Ovary (tissue), 9 donors: ENCODE measurements around the gene IFT81. TPM values are rescaled to one million over a fixed set of nuclear protein-coding genes. Genes with fewer than 3 reads are reported as not detected.

Experiments used
- DNase-seq, 5 donors: peaks; one replicate each; pipeline ENCODE4 v3.0.0-alpha.2; 2019 to 2020
- H3K27ac ChIP-seq, 2 donors: fragments of 200-600 bp; one replicate each; pipeline versions ENCODE4 v1.5.1 to v1.8.0; 2019 to 2022
- H3K27me3 ChIP-seq: fragments of 200-600 bp; one replicate; pipeline ENCODE4 v1.8.0; 2022
- H3K36me3 ChIP-seq: fragments of 200-600 bp; sonication (generic); one replicate; pipeline ENCODE4 v1.5.1; 2019
- H3K4me1 ChIP-seq: one replicate; pipeline ENCODE4 v1.8.1; 2013; ENCODE audit warnings: mild to moderate bottlenecking, moderate library complexity; ENCODE audit not compliant: insufficient read depth
- H3K4me3 ChIP-seq: fragments of 200-600 bp; sonication (generic); one replicate; pipeline ENCODE4 v1.5.1; 2017
- H3K9me3 ChIP-seq, 2 donors: fragments of 200-600 bp in 1 of 2; sonication (generic) in 1 of 2; one replicate each; pipeline versions ENCODE4 v1.5.1 to v1.8.1; 2013 to 2019; ENCODE audit warnings: mild to moderate bottlenecking in 1 of 2, moderate library complexity in 1 of 2
- EP300 ChIP-seq: sonication (generic); formaldehyde crosslinking; IDR thresholded peaks from one replicate; pipeline ENCODE4 v1.6.1; 2017; ENCODE audit warnings: antibody characterized with exemption
- POLR2A ChIP-seq: fragments of 450-650 bp; IDR thresholded peaks from one replicate; pipeline ENCODE4 v1.6.1; 2017; ENCODE audit warnings: antibody characterized with exemption, mild to moderate bottlenecking, moderate library complexity
- WGBS, 3 donors: extraction: QIAGEN DNeasy Blood & Tissue Kit in 1 of 3; methylation state at CpG; one replicate each; pipeline versions ENCODE4 v1.1.5 to v1.1.7; 2013 to 2017; 5-methylcytosine and 5-hydroxymethylcytosine counted together
- intact Hi-C, 4 donors: fragments of 100-400 bp; cut with DNase I; formaldehyde crosslinking; loops; one replicate each; pipeline versions ENCODE4 v1.11.0 to v1.15.1; 2022 to 2023
- polyA plus RNA-seq, 2 donors: library from polyadenylated mRNA; stranded (reverse); fragments of 200-250 nt in 1 of 2; fragments of 350-450 nt in 1 of 2; fragmentation: Illumina TruSeq in 1 of 2; extraction: RNeasy Lipid Tissue Mini Kit (QIAGEN cat#74804) in 1 of 2; gene quantifications; one replicate each; pipeline ENCODE4 v1.2.3, GENCODE V29; 2013 to 2014
- total RNA-seq, 7 donors: library from RNA; depleted of rRNA in 2 of 7; stranded (reverse); fragments of >200 nt in 2 of 7; fragmentation: NEBNext Ultra II Directional in 3 of 7; extraction: Animal tissue kit (Norgen Biotek cat#: 25700) in 3 of 7; gene quantifications; one replicate each; pipeline versions ENCODE4 v1.1.0 to v1.2.4, GENCODE V29; 2016 to 2023
- TF ChIP-seq, protein P1 (sequence below), 3 donors: fragments of 450-650 bp in 2 of 3; fragments of 200-600 bp in 1 of 3; IDR thresholded peaks; one replicate each; pipeline versions ENCODE4 v1.5.1 to v1.8.0; 2016 to 2022; ENCODE audit warnings: antibody characterized with exemption in 3 of 3, mild to moderate bottlenecking in 1 of 3
- donor health status: DM: no; HTN: no; CAD: no; lungs with moderate emphysema.
- donor health status: DM: no; HTN: no; CAD: no.
- donor health status: Bipolar disorder and iron deficiency.
- donor health status: DM: yes; HTN: yes; CAD: no.
- donor health status: DM: no; HTN: no; CAD: no.
- donor health status: DM: yes; HTN: yes; CAD: no.

Gene IFT81
- total and polyA plus RNA-seq, 9 donors, result 10.4 to 22.3 (median 17.2) TPM

DNA sequence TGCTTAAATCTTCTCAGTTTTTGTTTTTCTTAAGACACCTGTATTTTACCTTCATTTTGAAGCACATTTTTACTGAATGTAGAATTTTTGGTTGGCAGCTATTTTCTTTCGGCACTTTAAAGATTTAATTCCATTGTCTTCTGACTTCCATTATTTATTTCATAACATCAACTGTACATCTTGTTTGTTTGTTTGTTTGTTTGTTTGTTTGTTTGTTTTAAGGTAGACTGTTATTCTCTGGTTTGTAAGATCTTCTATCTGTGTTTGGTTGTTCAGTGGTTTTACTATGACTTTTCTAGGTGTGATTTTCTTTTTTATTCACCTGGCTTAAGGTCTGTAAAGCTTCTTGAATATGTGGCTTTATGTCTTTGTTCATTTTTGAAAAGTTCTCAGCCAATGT is 61.9 kb downstream of the IFT81 start:
- intact Hi-C loops, result no loop called here
- WGBS, 3 donors, result 92 to 97% (median 94%) methylated on average over 1 of the region's 1 CpG
- H3K9me3 ChIP-seq, result no peaks in the 10 kb centered on the region

DNA sequence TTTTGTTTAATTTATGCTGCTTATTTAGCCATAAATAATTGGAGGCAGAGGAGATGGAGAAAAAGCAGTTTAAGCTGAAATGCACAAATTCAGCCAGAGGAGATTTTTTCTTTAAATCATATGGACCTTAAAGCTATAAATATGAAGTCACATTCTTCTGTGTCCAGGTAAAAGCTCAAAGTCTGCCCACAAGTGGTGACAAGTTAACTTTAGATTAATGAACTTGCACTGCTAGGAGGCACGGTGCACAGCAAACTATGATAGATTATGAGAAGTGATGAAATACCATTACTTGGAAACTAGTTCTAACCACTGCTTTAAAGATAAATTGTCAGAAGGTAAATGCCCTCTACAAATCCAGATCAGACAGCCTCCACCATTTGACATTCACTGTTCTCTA is 69.0 kb downstream of the IFT81 start:
- Histone ChIP-seq H3K27me3 (no peaks in the 10 kb centered on the region), H3K27ac (no peak overlapping the region), H3K9me3 (no peaks in the 10 kb centered on the region), H3K4me3 (no peak overlapping the region), H3K4me1 (no peaks in the 10 kb centered on the region), H3K36me3 (no peaks in the 10 kb centered on the region)
- intact Hi-C loops, result no loop called here
- TF ChIP-seq EP300 (no peak), POLR2A (no peak)
- TF ChIP-seq, protein P1, sequence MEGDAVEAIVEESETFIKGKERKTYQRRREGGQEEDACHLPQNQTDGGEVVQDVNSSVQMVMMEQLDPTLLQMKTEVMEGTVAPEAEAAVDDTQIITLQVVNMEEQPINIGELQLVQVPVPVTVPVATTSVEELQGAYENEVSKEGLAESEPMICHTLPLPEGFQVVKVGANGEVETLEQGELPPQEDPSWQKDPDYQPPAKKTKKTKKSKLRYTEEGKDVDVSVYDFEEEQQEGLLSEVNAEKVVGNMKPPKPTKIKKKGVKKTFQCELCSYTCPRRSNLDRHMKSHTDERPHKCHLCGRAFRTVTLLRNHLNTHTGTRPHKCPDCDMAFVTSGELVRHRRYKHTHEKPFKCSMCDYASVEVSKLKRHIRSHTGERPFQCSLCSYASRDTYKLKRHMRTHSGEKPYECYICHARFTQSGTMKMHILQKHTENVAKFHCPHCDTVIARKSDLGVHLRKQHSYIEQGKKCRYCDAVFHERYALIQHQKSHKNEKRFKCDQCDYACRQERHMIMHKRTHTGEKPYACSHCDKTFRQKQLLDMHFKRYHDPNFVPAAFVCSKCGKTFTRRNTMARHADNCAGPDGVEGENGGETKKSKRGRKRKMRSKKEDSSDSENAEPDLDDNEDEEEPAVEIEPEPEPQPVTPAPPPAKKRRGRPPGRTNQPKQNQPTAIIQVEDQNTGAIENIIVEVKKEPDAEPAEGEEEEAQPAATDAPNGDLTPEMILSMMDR (IDR thresholded peaks at IDR 0.05), result no peak
- no peak for DNase-seq
- WGBS, 3 donors, result 74 to 82% (median 76%) methylated on average over 1 of the region's 1 CpG

More for the DNA sequence above, 61.9 kb downstream of the IFT81 start:
- Histone ChIP-seq H3K36me3 (no peaks in the 10 kb centered on the region), H3K27me3 (no peaks in the 10 kb centered on the region), H3K4me1 (no peaks in the 10 kb centered on the region), H3K4me3 (no peak overlapping the region), H3K27ac (no peak overlapping the region)
- DNase-seq, result no peak
- no peak for TF ChIP-seq POLR2A
- TF ChIP-seq, protein P1 (IDR thresholded peaks at IDR 0.05), result no peak
- TF ChIP-seq EP300, result no peak

DNA sequence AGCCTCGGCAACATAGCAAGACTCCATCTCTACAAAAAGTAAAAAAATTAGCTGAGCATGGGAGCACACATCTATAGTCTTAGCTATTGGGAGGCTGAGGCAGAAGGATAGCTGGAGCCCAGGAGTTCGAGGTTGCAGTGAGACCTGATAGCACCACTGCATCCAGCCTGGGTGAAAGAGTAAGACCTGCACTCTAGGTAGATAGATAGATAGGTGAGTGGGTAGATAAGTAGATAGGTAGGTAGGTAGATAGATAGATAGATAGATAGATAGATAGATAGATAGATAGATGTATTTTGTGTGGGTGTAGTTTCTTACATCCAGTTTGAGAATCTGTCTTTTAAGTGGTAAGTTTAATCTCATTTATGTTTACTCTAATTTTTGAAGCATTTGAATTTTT is 72.8 kb downstream of the IFT81 start:
- DNase-seq, result no peak
- H3K9me3 ChIP-seq, result no peaks in the 10 kb centered on the region
- no peaks in the 10 kb centered on the region for H3K36me3 ChIP-seq
- peaks cover 10% of the 10 kb centered on the region for H3K4me1 ChIP-seq
- intact Hi-C loops, result no loop called here
- H3K4me3 ChIP-seq, result no peak overlapping the region
- TF ChIP-seq EP300, result no peak
- TF ChIP-seq, protein P1 (IDR thresholded peaks at IDR 0.05), result no peak
- TF ChIP-seq POLR2A, result no peak
- H3K27me3 ChIP-seq, result no peaks in the 10 kb centered on the region
- WGBS, 3 donors, result 75 to 87% (median 80%) methylated on average over 2 of the region's 2 CpGs
- no peak overlapping the region for H3K27ac ChIP-seq

DNA sequence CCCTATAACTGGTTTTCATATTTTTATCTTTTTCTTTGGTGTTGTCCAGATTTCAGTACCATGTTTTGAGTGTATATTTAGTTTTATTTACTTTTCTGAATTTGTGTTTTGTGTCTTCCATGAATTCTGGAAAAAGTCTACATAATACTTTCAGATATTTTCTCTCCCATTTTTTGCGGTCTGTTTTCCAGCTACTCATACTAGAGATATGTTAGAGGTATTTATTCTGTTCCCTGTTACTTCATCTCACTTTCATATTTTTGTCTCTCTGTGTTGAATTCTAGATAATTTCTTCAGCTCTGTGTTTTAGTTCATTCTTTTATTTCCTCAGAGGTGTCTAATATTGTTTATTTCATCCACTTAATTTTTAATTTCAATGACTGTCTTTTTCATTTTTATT is 74.2 kb downstream of the IFT81 start:
- H3K36me3 ChIP-seq, result no peaks in the 10 kb centered on the region

More for the DNA sequence above, 74.2 kb downstream of the IFT81 start:
- 32 to 71% (median 37%) methylated on average over 1 of the region's 1 CpG for WGBS, 3 donors
- no peak for DNase-seq
- no peak for TF ChIP-seq EP300
- TF ChIP-seq, protein P1 (IDR thresholded peaks at IDR 0.05), result no peak
- no peak for TF ChIP-seq POLR2A
- H3K27me3 ChIP-seq, result no peaks in the 10 kb centered on the region
- H3K9me3 ChIP-seq, result no peaks in the 10 kb centered on the region
- no peak overlapping the region for H3K4me3 ChIP-seq
- intact Hi-C loops, result no loop called here
- no peak overlapping the region for H3K27ac ChIP-seq
- H3K4me1 ChIP-seq, result peaks cover 10% of the 10 kb centered on the region
